Measurements from ENCODE around the gene PPP6R2. TPM values are rescaled to one million over a fixed set of nuclear protein-coding genes. Genes with fewer than 3 reads are reported as not detected.

PPP6R2 gene
- total RNA-seq, 1 experiment from 2014 or later: 42.6 TPM

GRCh38 chr22:50306753-50307749 is 36.1 kb upstream of the PPP6R2 start, which contains the start of gene PLXNB2:
TSS of gene PLXNB2 (minus strand) at chr22:50307646. CDS start at chr22:50290584, 17,062 bp downstream.
- Histone ChIP-seq H3K27me3 (ENCODE audit: insufficient read depth, low read length) (no peaks in the 10 kb centered on the region), H3K27ac (ENCODE audit: insufficient read length, low read depth, low read length) (no peak within 1 kb of the TSS), H3K14ac (ENCODE audit: insufficient read depth, low read length) (no peak within 1 kb of the TSS; the same call in 1 of the 2 replicates), H3K56ac (ENCODE audit: insufficient read length, low read depth, low read length) (no peak within 1 kb of the TSS), H3T11ph (ENCODE audit: low read length) (no peak within 1 kb of the TSS), H2AFZ (ENCODE audit: low read length) (no peak within 1 kb of the TSS), H2BK20ac (ENCODE audit: low read depth, low read length, poor library complexity, severe bottlenecking) (no peak within 1 kb of the TSS), H2AK5ac (ENCODE audit: insufficient read length, low read length) (no peak within 1 kb of the TSS), H3K79me2 (ENCODE audit: insufficient read depth, low read length) (no peaks in the 10 kb centered on the region), H3K18ac (ENCODE audit: insufficient read length, low read depth, low read length) (no peak within 1 kb of the TSS), H3K23me2 (ENCODE audit: insufficient read length, low read depth, low read length, poor library complexity, severe bottlenecking) (peaks cover 5% of the 10 kb centered on the region), H2BK120ac (ENCODE audit: low read depth, low read length, poor library complexity, severe bottlenecking) (no peak within 1 kb of the TSS), H2BK5ac (ENCODE audit: insufficient read length, low read length) (no peak within 1 kb of the TSS), H3K79me1 (ENCODE audit: insufficient read depth, low read depth, low read length, poor library complexity, severe bottlenecking) (no peaks in the 10 kb centered on the region), H3K4me2 (ENCODE audit: insufficient read depth, insufficient read length, low read length) (peak within 1 kb of the TSS; percentile 4), H3K9ac (ENCODE audit: extremely low read depth, insufficient read length, low read length) (no peak within 1 kb of the TSS), H4K5ac (ENCODE audit: insufficient read length, low read depth, low read length) (no peak within 1 kb of the TSS), H2BK15ac (ENCODE audit: low read depth, low read length) (no peak within 1 kb of the TSS; the same call in 1 of the 2 replicates), H3K23ac (ENCODE audit: insufficient read length, low read depth, low read length) (no peak within 1 kb of the TSS), H4K20me1 (ENCODE audit: control insufficient read depth, insufficient read depth, insufficient read length) (no peaks in the 10 kb centered on the region), H3K9me3 (ENCODE audit: control insufficient read depth, low read depth, low read length) (no peaks in the 10 kb centered on the region), H4K91ac (ENCODE audit: insufficient read length, low read depth, low read length) (no peak within 1 kb of the TSS), H2BK12ac (ENCODE audit: insufficient read length, low read depth, low read length) (no peak within 1 kb of the TSS), H3K4ac (ENCODE audit: low read depth, low read length) (no peak within 1 kb of the TSS), H3K4me1 (ENCODE audit: insufficient read depth, low read length) (no peaks in the 10 kb centered on the region; the same call in 1 of the 2 replicates), H4K8ac (replicated peaks; ENCODE audit: insufficient read length, low read depth, low read length) (no peak within 1 kb of the TSS)
- WGBS (ENCODE audit: extremely low coverage, insufficient read length, low lambda C conversion rate): no CpG with 5 or more reads among the region's 105 CpGs
- peaks cover 4% of the 10 kb centered on the region for H3K27me3 Mint-ChIP-seq (ENCODE audit: low read depth)
- H3K36me3 Mint-ChIP-seq (ENCODE audit: insufficient read depth in 1 of 3, low read depth in 3 of 3): no peaks in the 10 kb centered on the region; a peak in 1 of 7 replicates
- peak within 1 kb of the TSS; percentile 69 to 83 for H3K4me3 Mint-ChIP-seq
- DNase-seq: peak; percentile 65
- no peak within 1 kb of the TSS for H3K27ac Mint-ChIP-seq
- H3K4me1 Mint-ChIP-seq: peaks cover 20 to 28% of the 10 kb centered on the region in 2 experiments
- no peak for TF ChIP-seq CTCF (conservative IDR thresholded peaks at IDR 0.05)
- no peaks in the 10 kb centered on the region for H3K9me3 Mint-ChIP-seq

All from H9 (cell line).